HepG2 (cell line): ENCODE data around the gene HELZ2. TPM values are rescaled to one million over a fixed set of nuclear protein-coding genes. Genes with fewer than 3 reads are reported as not detected.
A peak's percentile ranks its signal among the peaks of the same experiment; 100 is the strongest.

Experiments
- CENPX ChIP-seq: sonication (generic); formaldehyde crosslinking; IDR thresholded peaks from 2 replicates; pipeline ENCODE4 v1.9.0; 2021; ENCODE audit warnings: mild to moderate bottlenecking, missing genetic modification reagents, moderate library complexity
- CREM ChIP-seq, 2 experiments: sonication (generic) in 1 of 2; formaldehyde crosslinking in 1 of 2; IDR thresholded peaks; 2 replicates each; pipeline versions ENCODE4 v1.4.0 to v1.6.1; 2016 to 2020; ENCODE audit warnings: antibody characterized with exemption in 1 of 2, mild to moderate bottlenecking in 1 of 2, missing genetic modification reagents in 1 of 2
- ETV6 ChIP-seq: sonication (generic); formaldehyde crosslinking; conservative IDR thresholded peaks from 2 replicates; pipeline ENCODE4 v1.4.0; 2020; ENCODE audit warnings: missing genetic modification reagents
- FOXK2 ChIP-seq: fragments of 450-650 bp; IDR thresholded peaks from 2 replicates; pipeline ENCODE4 v1.6.1; 2016
- GTF2F1 ChIP-seq: fragments of 150-350 bp; IDR thresholded peaks from 2 replicates; pipeline ENCODE4 v1.6.1; 2014; ENCODE audit warnings: low read length
- HNRNPK ChIP-seq: fragments of 200-400 bp; formaldehyde crosslinking; IDR thresholded peaks from 2 replicates; pipeline ENCODE4 v1.6.1; 2018; ENCODE audit warnings: low read length, low read depth, moderate library complexity, mild to moderate bottlenecking; ENCODE audit not compliant: poor library complexity, severe bottlenecking
- HNRNPL ChIP-seq: fragments of 200-400 bp; formaldehyde crosslinking; IDR thresholded peaks from 2 replicates; pipeline ENCODE4 v1.6.1; 2017; ENCODE audit warnings: mild to moderate bottlenecking, low read depth, low read length
- KDM5A ChIP-seq: fragments of 200-600 bp; sonication (generic); IDR thresholded peaks from 2 replicates; pipeline ENCODE4 v1.7.0; 2018; ENCODE audit warnings: antibody characterized with exemption, mild to moderate bottlenecking, low read length, borderline replicate concordance
- MIER2 ChIP-seq: IDR thresholded peaks from 2 replicates; pipeline ENCODE4 v1.6.1; 2016; ENCODE audit warnings: missing biosample characterization, missing genetic modification reagents
- RBFOX2 ChIP-seq: fragments of 200-400 bp; formaldehyde crosslinking; IDR thresholded peaks from 2 replicates; pipeline ENCODE4 v1.6.1; 2017; ENCODE audit warnings: low read depth, mild to moderate bottlenecking, low read length
- RFX5 ChIP-seq: IDR thresholded peaks from 2 replicates; pipeline ENCODE4 v1.6.1; 2011; ENCODE audit warnings: low read depth, low read length, improper control_type of control experiment
- SALL1 ChIP-seq: sonication (generic); formaldehyde crosslinking; IDR thresholded peaks from 2 replicates; pipeline ENCODE4 v1.8.0; 2022; ENCODE audit warnings: mild to moderate bottlenecking, missing genetic modification reagents
- SMAD1 ChIP-seq: sonication (generic); formaldehyde crosslinking; IDR thresholded peaks from 2 replicates; pipeline ENCODE4 v1.4.0; 2020; ENCODE audit warnings: missing genetic modification reagents, low read depth, mild to moderate bottlenecking, borderline replicate concordance
- TBX3 ChIP-seq: fragments of 450-650 bp; IDR thresholded peaks from 2 replicates; pipeline ENCODE4 v1.6.1; 2017; ENCODE audit warnings: antibody characterized with exemption, mild to moderate bottlenecking, inconsistent platforms, borderline replicate concordance
- ZBTB2 ChIP-seq: sonication (generic); formaldehyde crosslinking; IDR thresholded peaks from 2 replicates; pipeline ENCODE4 v1.8.0; 2022; ENCODE audit warnings: low read depth, missing genetic modification reagents
- ZMYM2 ChIP-seq: sonication (generic); formaldehyde crosslinking; IDR thresholded peaks from 2 replicates; pipeline ENCODE4 v1.8.0; 2022; ENCODE audit warnings: mild to moderate bottlenecking, missing genetic modification reagents
- ZNF143 ChIP-seq: sonication (generic); formaldehyde crosslinking; IDR thresholded peaks from 2 replicates; pipeline ENCODE4 v1.4.0; 2020; ENCODE audit warnings: missing genetic modification reagents
- ZNF232 ChIP-seq: sonication (generic); formaldehyde crosslinking; IDR thresholded peaks from 2 replicates; pipeline ENCODE4 v1.4.0; 2020; ENCODE audit warnings: missing genetic modification reagents, borderline replicate concordance
- ZNF484 ChIP-seq: sonication (generic); formaldehyde crosslinking; IDR thresholded peaks from 2 replicates; pipeline ENCODE4 v1.5.1; 2020; ENCODE audit warnings: mild to moderate bottlenecking, low read depth, missing genetic modification reagents, borderline replicate concordance
- ZNF512 ChIP-seq: sonication (generic); formaldehyde crosslinking; IDR thresholded peaks from 2 replicates; pipeline ENCODE4 v1.4.0; 2020; ENCODE audit warnings: mild to moderate bottlenecking, missing genetic modification reagents
- polyA plus RNA-seq, 8 experiments: library from polyadenylated mRNA; depleted of rRNA in 3 of 8; stranded (reverse) in 7 of 8; unstranded in 1 of 8; fragments of >200 nt; fragmentation: Illumina TruSeq in 4 of 8; extraction: Trizol in 4 of 8; gene quantifications; 2 replicates each; pipeline versions ENCODE4 v1.2.1 to v1.2.3, GENCODE V29; 2011 to 2016; ENCODE audit warnings: low read depth in 4 of 8, missing spikeins in 1 of 8, mixed read lengths in 1 of 8; ENCODE audit not compliant: insufficient read depth in 1 of 8
- total RNA-seq, 5 experiments: library from RNA; depleted of rRNA; stranded (reverse); fragments of >200 nt; fragmentation: Illumina TruSeq; extraction: Trizol; gene quantifications; 2 replicates each; pipeline ENCODE4 v1.2.3, GENCODE V29; 2016; ENCODE audit warnings: low read depth in 1 of 5
- TF ChIP-seq, protein P1 (sequence below): IDR thresholded peaks from 2 replicates; pipeline ENCODE4 v1.6.1; 2016; ENCODE audit warnings: low read depth
- TF ChIP-seq, protein P2 (sequence below): IDR thresholded peaks from 2 replicates; pipeline ENCODE4 v1.6.1; 2016; ENCODE audit warnings: control low read depth
- TF ChIP-seq, protein P3 (sequence below): fragments of 450-650 bp; IDR thresholded peaks from 2 replicates; pipeline ENCODE4 v1.6.1; 2016

The HELZ2 gene
- total and polyA plus RNA-seq, 2 of the 13 experiments (the other 11 are each of a cell fraction or from before 2014, with no cell fraction given), result 9.6 to 10.1 TPM

DNA sequence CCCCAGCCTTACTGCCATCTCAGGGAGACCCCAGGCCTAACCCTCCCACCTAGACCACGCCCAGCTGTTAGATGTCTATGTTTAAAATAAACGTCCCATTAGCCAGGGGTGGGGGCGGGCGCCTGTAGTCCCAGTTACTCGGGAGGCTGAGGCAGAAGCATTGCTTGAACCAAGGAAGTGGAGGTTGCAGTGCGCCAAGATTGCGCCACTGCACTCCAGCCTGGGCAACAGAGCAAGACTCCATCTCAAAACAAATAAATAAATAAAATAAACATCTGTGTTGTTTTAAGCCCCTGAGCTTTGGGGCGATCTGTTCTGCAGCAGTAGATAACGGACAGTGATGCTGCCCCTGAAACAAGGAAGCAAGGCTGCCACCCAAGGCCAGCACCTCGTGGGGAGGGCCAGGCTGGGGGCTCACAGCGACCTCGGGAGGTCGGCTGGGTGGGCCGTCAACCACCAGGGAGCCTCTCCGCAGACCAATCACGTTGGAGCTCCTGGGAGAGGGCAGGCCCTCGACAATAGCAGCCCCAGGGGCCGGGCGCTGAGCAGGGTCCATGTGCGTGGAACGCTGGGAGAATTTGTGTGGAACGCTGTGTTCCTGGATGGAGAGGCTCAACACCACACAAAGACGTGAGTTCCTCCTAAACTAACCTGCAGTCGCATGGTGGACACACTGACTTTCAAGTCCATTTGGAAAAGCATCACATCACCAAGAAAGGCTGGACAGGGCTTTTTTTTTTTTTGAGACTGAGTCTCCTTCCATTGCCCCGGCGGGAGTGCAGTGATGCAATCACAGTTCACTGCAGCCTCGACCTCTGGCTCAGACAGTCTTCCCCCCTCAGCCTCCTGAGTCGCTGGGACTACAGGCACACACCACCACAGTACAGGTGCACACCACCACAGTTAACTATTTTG lies 1.0 kb upstream of the HELZ2 start (continued):
- peak; percentile 26 for TF ChIP-seq SALL1 (CRISPR knock-in tag)
- no peak; the same call in 1 of the 2 replicates for TF ChIP-seq CREM (IDR thresholded peaks at IDR 0.05)
- TF ChIP-seq CREM (CRISPR knock-in tag; IDR thresholded peaks at IDR 0.05), result no peak
- no peak for TF ChIP-seq RFX5
- TF ChIP-seq, protein P1, sequence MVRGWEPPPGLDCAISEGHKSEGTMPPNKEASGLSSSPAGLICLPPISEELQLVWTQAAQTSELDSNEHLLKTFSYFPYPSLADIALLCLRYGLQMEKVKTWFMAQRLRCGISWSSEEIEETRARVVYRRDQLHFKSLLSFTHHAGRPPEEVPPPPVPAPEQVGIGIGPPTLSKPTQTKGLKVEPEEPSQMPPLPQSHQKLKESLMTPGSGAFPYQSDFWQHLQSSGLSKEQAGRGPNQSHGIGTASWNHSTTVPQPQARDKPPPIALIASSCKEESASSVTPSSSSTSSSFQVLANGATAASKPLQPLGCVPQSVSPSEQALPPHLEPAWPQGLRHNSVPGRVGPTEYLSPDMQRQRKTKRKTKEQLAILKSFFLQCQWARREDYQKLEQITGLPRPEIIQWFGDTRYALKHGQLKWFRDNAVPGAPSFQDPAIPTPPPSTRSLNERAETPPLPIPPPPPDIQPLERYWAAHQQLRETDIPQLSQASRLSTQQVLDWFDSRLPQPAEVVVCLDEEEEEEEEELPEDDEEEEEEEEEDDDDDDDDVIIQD (CRISPR knock-in tag), result no peak
- no peak for TF ChIP-seq RBFOX2
- peak; percentile 73 for TF ChIP-seq ZNF143 (CRISPR knock-in tag)
- TF ChIP-seq, protein P2, sequence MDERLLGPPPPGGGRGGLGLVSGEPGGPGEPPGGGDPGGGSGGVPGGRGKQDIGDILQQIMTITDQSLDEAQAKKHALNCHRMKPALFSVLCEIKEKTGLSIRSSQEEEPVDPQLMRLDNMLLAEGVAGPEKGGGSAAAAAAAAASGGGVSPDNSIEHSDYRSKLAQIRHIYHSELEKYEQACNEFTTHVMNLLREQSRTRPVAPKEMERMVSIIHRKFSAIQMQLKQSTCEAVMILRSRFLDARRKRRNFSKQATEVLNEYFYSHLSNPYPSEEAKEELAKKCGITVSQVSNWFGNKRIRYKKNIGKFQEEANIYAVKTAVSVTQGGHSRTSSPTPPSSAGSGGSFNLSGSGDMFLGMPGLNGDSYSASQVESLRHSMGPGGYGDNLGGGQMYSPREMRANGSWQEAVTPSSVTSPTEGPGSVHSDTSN, result no peak
- no peak for TF ChIP-seq MIER2 (CRISPR knock-in tag)
- TF ChIP-seq HNRNPL, result no peak
- no peak for TF ChIP-seq ZMYM2 (CRISPR knock-in tag)
- no peak for TF ChIP-seq GTF2F1
- TF ChIP-seq CENPX (CRISPR knock-in tag), result no peak
- no peak for TF ChIP-seq ZBTB2 (CRISPR knock-in tag)
- TF ChIP-seq TBX3, result no peak
- no peak for TF ChIP-seq ZNF484
- TF ChIP-seq KDM5A, result no peak
- TF ChIP-seq, protein P3, sequence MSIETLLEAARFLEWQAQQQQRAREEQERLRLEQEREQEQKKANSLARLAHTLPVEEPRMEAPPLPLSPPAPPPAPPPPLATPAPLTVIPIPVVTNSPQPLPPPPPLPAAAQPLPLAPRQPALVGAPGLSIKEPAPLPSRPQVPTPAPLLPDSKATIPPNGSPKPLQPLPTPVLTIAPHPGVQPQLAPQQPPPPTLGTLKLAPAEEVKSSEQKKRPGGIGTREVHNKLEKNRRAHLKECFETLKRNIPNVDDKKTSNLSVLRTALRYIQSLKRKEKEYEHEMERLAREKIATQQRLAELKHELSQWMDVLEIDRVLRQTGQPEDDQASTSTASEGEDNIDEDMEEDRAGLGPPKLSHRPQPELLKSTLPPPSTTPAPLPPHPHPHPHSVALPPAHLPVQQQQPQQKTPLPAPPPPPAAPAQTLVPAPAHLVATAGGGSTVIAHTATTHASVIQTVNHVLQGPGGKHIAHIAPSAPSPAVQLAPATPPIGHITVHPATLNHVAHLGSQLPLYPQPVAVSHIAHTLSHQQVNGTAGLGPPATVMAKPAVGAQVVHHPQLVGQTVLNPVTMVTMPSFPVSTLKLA, result no peak
- TF ChIP-seq ZNF232, result no peak
- no peak for TF ChIP-seq SMAD1
- TF ChIP-seq ZNF512 (CRISPR knock-in tag), result no peak
- no peak for TF ChIP-seq FOXK2
- no peak for TF ChIP-seq HNRNPK
- no peak for TF ChIP-seq ETV6 (CRISPR knock-in tag)
